Left ventricle myocardium inferior (tissue), 1 donor: ENCODE results near the gene MOB1B. TPM values are rescaled to one million over a fixed set of nuclear protein-coding genes. Genes with fewer than 3 reads are reported as not detected.

Experiments used
- DNase-seq: peaks from one replicate; pipeline ENCODE4 v3.0.0-alpha.2; 2020
- H3K27ac ChIP-seq: fragments of 200-600 bp; replicated peaks from 2 replicates; pipeline ENCODE4 v1.8.0; 2021
- H3K27me3 ChIP-seq: fragments of 200-600 bp; 2 replicates; pipeline ENCODE4 v1.8.0; 2021; ENCODE audit warnings: low read depth
- H3K36me3 ChIP-seq: fragments of 200-600 bp; 2 replicates; pipeline ENCODE4 v1.8.0; 2021
- H3K4me1 ChIP-seq: fragments of 200-600 bp; 2 replicates; pipeline ENCODE4 v1.8.0; 2021
- H3K4me3 ChIP-seq: fragments of 200-600 bp; 2 replicates; pipeline ENCODE4 v1.8.0; 2021; ENCODE audit warnings: mild to moderate bottlenecking, moderate library complexity
- H3K9me3 ChIP-seq: fragments of 200-600 bp; replicated peaks from 2 replicates; pipeline ENCODE4 v1.8.0; 2021
- CTCF ChIP-seq: fragments of 200-600 bp; IDR thresholded peaks from 2 replicates; pipeline ENCODE4 v1.8.0; 2021; ENCODE audit warnings: antibody characterized with exemption, mild to moderate bottlenecking, borderline replicate concordance
- intact Hi-C: fragments of 100-400 bp; cut with micrococcal nuclease; formaldehyde crosslinking; loops from one replicate; pipeline ENCODE4 v1.11.0; 2022
- total RNA-seq: library from RNA; stranded (reverse); fragmentation: NEBNext Ultra II Directional; extraction: Animal tissue kit (Norgen Biotek cat#: 25700); gene quantifications from one replicate; pipeline ENCODE4 v1.2.1, GENCODE V29; 2021
- donor health status: DM: no; HTN: yes; CAD: no; lungs with severe emphysema.

MOB1B gene
- total RNA-seq, 1 donor from 2014 or later = 18.3 TPM

GRCh38 chr4:70956549-70957210 is 54.5 kb downstream of the MOB1B start:
- no peak for TF ChIP-seq CTCF
- DNase-seq = no peak
- intact Hi-C loops = no loop called here
- Histone ChIP-seq H3K27me3 (no peaks in the 10 kb centered on the region), H3K36me3 (peaks cover 28% of the 10 kb centered on the region), H3K4me3 (no peak overlapping the region), H3K4me1 (peaks cover 4% of the 10 kb centered on the region), H3K27ac (no peak overlapping the region), H3K9me3 (no peaks in the 10 kb centered on the region)

GRCh38 chr4:70958681-70959080 is 56.5 kb downstream of the MOB1B start:
- no peak for DNase-seq
- Histone ChIP-seq H3K27me3 (no peaks in the 10 kb centered on the region), H3K4me1 (peaks cover 4% of the 10 kb centered on the region), H3K27ac (no peak overlapping the region), H3K4me3 (no peak overlapping the region), H3K36me3 (peaks cover 35% of the 10 kb centered on the region), H3K9me3 (no peaks in the 10 kb centered on the region)
- TF ChIP-seq CTCF = no peak
- intact Hi-C loops = no loop called here

- Histone ChIP-seq H3K4me1 (no peaks in the 10 kb centered on the region), H3K27ac (no peak overlapping the region), H3K4me3 (no peak overlapping the region), H3K36me3 (peaks cover 8% of the 10 kb centered on the region), H3K9me3 (no peaks in the 10 kb centered on the region), H3K27me3 (no peaks in the 10 kb centered on the region)
- TF ChIP-seq CTCF = no peak
- no peak for DNase-seq
- intact Hi-C loops = no loop called here
Observed at GRCh38 chr4:70969076-70969475, 66.9 kb downstream of the MOB1B start.

DNA sequence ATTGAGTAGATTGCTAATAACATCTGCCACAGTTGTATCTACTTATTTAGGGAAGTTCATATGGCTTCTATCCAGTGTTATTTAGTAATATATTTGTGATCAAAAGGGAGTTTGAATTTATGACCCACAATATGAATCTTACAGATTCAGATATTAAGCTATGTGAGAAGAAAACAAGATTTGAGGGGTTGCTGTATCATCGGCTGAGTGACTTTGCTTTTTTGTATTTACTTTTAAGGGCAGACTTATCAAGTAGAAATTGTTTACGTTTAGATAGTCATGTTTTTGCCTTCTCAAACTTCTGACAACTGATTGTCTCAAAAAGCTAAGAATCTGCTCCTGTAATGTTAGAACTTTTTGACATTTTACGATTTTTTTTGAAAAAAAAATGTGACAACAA is 74.1 kb downstream of the MOB1B start:
- Histone ChIP-seq H3K9me3 (no peaks in the 10 kb centered on the region), H3K27ac (no peak overlapping the region), H3K4me3 (no peak overlapping the region), H3K27me3 (no peaks in the 10 kb centered on the region), H3K36me3 (peaks cover 20% of the 10 kb centered on the region), H3K4me1 (no peaks in the 10 kb centered on the region)
- intact Hi-C loops = no loop called here
- DNase-seq = no peak
- no peak for TF ChIP-seq CTCF

DNA sequence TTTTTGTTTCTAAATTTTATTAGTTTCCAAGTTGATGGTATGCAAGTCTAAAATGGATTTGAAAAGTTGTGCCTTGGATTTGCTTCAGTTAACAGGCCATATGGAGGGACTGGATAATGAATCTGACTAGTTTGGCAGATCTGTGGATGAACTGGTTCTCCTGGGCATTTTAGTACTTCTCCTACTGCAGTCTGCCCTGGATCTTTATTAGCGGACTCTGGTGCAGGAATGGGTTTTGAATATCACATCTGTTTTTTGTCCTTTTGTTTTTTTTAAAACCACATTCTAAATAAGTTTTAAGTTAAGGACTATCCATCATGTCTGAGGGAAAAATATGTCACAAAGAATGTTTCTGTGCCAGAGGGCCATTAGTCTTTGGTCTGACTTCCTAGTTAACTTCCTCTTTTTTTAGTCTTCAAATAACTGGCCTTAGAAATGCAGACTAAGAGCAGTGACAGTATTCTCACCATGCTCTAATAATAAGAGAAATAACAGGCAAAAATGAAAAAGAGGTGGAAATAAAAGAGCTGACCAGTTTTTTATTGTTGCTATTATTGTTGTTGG is 77.4 kb downstream of the MOB1B start:
- no peak for DNase-seq
- no peak for TF ChIP-seq CTCF
- H3K27ac ChIP-seq = no peak overlapping the region

More for the DNA sequence above, 77.4 kb downstream of the MOB1B start:
- peaks cover 21% of the 10 kb centered on the region for H3K36me3 ChIP-seq
- intact Hi-C loops = no loop called here
- H3K4me1 ChIP-seq = no peaks in the 10 kb centered on the region
- H3K4me3 ChIP-seq = no peak overlapping the region
- no peaks in the 10 kb centered on the region for H3K9me3 ChIP-seq
- no peaks in the 10 kb centered on the region for H3K27me3 ChIP-seq
